HL-60 (cell line): ENCODE results near the gene ADGRB3.

Experiments
- DNase-seq, 2 experiments: peaks; one replicate each; pipeline ENCODE4 v3.0.0-alpha.2; 2010 to 2020; ENCODE audit warnings: low read depth in 1 of 2, low spot score in 1 of 2
- H3K27ac ChIP-seq: fragments of 250-450 bp; sonication (Bioruptor Pico); replicated peaks from 2 replicates; pipeline ENCODE4 v1.5.1; 2020; ENCODE audit warnings: mild to moderate bottlenecking, moderate library complexity
- H3K27me3 ChIP-seq: fragments of 250-450 bp; sonication (Bioruptor Pico); 2 replicates; pipeline ENCODE4 v1.5.1; 2021; ENCODE audit warnings: mild to moderate bottlenecking, moderate library complexity; ENCODE audit not compliant: insufficient read depth, poor library complexity, severe bottlenecking
- H3K4me3 ChIP-seq: replicated peaks from 2 replicates; pipeline ENCODE4 v1.5.1; 2011; ENCODE audit warnings: mild to moderate bottlenecking, control low read depth, low read length; ENCODE audit not compliant: insufficient read depth
- GABPA ChIP-seq: IDR thresholded peaks from 2 replicates; pipeline ENCODE4 v1.6.1; 2012; ENCODE audit warnings: low read depth
- POLR2AphosphoS5 ChIP-seq: IDR thresholded peaks from 2 replicates; pipeline ENCODE4 v1.6.1; 2012; ENCODE audit warnings: low read depth
- SPI1 ChIP-seq: IDR thresholded peaks from 2 replicates; pipeline ENCODE4 v1.6.1; 2012; ENCODE audit warnings: low read depth, mild to moderate bottlenecking, borderline replicate concordance
- TF ChIP-seq, protein P1 (sequence below): IDR thresholded peaks from one replicate; pipeline ENCODE4 v1.5.1; 2011; ENCODE audit warnings: low read length, control low read depth, inconsistent platforms; ENCODE audit not compliant: insufficient read depth
- TF ChIP-seq, protein P2 (sequence below): IDR thresholded peaks from 2 replicates; pipeline ENCODE4 v1.6.1; 2012; ENCODE audit warnings: low read depth; ENCODE audit not compliant: insufficient replicate concordance

ADGRB3 gene

DNA sequence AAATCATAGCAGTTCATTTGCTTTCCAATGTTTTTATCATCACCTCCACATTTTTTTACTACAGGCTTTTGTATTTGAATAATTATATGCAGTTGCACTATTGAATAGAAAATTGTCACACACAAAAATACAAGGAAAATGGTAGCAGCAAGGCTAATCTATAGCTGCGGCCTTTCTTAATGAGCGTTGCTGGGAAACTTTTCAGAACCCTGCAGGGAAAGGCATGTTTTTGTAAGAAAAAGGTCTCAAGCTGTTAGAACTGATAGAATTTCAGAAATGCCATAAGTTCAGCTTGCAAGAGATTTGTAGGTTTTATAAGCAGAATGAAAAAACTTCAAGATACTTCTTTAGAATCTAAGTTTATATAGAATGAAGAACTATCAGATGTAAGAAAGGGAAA is 625.9 kb downstream of the ADGRB3 start:
- H3K27ac ChIP-seq = no peak overlapping the region
- H3K4me3 ChIP-seq = no peak overlapping the region
- DNase-seq = no peak
- no peaks in the 10 kb centered on the region for H3K27me3 ChIP-seq
- TF ChIP-seq, protein P1, sequence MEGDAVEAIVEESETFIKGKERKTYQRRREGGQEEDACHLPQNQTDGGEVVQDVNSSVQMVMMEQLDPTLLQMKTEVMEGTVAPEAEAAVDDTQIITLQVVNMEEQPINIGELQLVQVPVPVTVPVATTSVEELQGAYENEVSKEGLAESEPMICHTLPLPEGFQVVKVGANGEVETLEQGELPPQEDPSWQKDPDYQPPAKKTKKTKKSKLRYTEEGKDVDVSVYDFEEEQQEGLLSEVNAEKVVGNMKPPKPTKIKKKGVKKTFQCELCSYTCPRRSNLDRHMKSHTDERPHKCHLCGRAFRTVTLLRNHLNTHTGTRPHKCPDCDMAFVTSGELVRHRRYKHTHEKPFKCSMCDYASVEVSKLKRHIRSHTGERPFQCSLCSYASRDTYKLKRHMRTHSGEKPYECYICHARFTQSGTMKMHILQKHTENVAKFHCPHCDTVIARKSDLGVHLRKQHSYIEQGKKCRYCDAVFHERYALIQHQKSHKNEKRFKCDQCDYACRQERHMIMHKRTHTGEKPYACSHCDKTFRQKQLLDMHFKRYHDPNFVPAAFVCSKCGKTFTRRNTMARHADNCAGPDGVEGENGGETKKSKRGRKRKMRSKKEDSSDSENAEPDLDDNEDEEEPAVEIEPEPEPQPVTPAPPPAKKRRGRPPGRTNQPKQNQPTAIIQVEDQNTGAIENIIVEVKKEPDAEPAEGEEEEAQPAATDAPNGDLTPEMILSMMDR = no peak
- TF ChIP-seq POLR2AphosphoS5 (no peak), SPI1 (no peak), GABPA (no peak)
- TF ChIP-seq, protein P2, sequence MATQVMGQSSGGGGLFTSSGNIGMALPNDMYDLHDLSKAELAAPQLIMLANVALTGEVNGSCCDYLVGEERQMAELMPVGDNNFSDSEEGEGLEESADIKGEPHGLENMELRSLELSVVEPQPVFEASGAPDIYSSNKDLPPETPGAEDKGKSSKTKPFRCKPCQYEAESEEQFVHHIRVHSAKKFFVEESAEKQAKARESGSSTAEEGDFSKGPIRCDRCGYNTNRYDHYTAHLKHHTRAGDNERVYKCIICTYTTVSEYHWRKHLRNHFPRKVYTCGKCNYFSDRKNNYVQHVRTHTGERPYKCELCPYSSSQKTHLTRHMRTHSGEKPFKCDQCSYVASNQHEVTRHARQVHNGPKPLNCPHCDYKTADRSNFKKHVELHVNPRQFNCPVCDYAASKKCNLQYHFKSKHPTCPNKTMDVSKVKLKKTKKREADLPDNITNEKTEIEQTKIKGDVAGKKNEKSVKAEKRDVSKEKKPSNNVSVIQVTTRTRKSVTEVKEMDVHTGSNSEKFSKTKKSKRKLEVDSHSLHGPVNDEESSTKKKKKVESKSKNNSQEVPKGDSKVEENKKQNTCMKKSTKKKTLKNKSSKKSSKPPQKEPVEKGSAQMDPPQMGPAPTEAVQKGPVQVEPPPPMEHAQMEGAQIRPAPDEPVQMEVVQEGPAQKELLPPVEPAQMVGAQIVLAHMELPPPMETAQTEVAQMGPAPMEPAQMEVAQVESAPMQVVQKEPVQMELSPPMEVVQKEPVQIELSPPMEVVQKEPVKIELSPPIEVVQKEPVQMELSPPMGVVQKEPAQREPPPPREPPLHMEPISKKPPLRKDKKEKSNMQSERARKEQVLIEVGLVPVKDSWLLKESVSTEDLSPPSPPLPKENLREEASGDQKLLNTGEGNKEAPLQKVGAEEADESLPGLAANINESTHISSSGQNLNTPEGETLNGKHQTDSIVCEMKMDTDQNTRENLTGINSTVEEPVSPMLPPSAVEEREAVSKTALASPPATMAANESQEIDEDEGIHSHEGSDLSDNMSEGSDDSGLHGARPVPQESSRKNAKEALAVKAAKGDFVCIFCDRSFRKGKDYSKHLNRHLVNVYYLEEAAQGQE = no peak

DNA sequence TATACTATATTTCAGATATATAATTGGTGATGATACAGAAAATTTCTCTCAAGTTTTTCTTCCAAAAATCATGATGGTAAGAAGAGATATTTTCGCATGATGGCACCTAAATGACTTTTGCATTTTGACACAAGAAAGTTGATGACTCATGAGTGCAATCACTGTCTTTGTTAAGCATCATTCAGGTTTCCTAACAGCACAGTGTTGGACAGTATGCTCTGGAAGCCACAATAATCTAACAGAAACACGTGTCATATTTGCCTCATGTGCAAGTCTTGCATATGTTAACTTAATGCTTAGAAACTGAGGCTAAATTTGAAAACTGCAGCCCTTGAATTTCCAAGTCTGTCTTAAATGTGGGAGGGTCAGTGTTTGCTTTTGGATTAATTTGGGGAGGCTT is 628.2 kb downstream of the ADGRB3 start:
- Histone ChIP-seq H3K27ac (no peak overlapping the region), H3K27me3 (no peaks in the 10 kb centered on the region), H3K4me3 (no peak overlapping the region)
- DNase-seq = no peak
- TF ChIP-seq, protein P1 = no peak
- TF ChIP-seq GABPA (no peak), POLR2AphosphoS5 (no peak), SPI1 (no peak)
- TF ChIP-seq, protein P2 = no peak

DNA sequence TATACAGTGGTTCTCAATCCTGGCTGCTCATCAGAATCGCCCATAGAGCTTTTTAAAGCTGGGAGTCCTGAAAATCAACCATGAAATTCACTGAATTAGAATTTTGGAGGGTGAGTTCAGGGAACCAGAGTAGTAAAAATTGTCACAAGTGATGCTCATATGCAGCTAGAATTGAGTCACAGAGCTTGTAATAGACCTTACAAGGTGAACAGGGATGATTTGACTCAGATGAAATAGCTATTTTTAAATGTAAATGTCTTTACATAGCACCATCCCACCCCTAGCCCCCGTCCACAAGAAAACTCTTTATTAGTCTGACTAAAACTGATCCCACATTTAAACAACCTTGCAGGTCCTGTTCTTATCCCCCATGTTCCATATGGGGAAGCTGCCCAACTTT is 630.0 kb downstream of the ADGRB3 start:
- no peak for DNase-seq
- Histone ChIP-seq H3K27ac (no peak overlapping the region), H3K27me3 (no peaks in the 10 kb centered on the region), H3K4me3 (no peak overlapping the region)
- TF ChIP-seq, protein P2 = no peak
- TF ChIP-seq POLR2AphosphoS5 (no peak), SPI1 (no peak), GABPA (no peak)
- TF ChIP-seq, protein P1 = no peak
